H1 (cell line): Measurements from ENCODE around the gene PURB. TPM values are rescaled to one million over a fixed set of nuclear protein-coding genes. Genes with fewer than 3 reads are reported as not detected.

Source experiments
- ASH2L ChIP-seq: fragments of 200-600, 300-600 bp; sonication (generic); IDR thresholded peaks from one replicate; pipeline ENCODE4 v1.7.1; 2017; ENCODE audit warnings: low read length
- BRCA1 ChIP-seq: IDR thresholded peaks from 2 replicates; pipeline ENCODE4 v1.6.1; 2012; ENCODE audit warnings: low read depth, low read length, improper control_type of control experiment
- CBX8 ChIP-seq: fragments of 300-800, 300-1000 bp; sonication (generic); IDR thresholded peaks from 2 replicates; pipeline ENCODE4 v1.7.1; 2016; ENCODE audit warnings: low read depth, low read length, borderline replicate concordance
- CEBPB ChIP-seq: IDR thresholded peaks from 2 replicates; pipeline ENCODE4 v1.6.1; 2012; ENCODE audit warnings: low read depth, low read length
- CHD1 ChIP-seq: IDR thresholded peaks from 2 replicates; pipeline ENCODE4 v1.6.1; 2012; ENCODE audit warnings: low read depth, low read length, improper control_type of control experiment
- CHD7 ChIP-seq: fragments of 300-600 bp; sonication (generic); IDR thresholded peaks from 2 replicates; pipeline ENCODE4 v1.7.1; 2012; ENCODE audit warnings: low read length, moderate library complexity, mild to moderate bottlenecking, inconsistent platforms; ENCODE audit not compliant: insufficient replicate concordance
- EZH2 ChIP-seq: fragments of 200-600 bp; sonication (generic); IDR thresholded peaks from 2 replicates; pipeline ENCODE4 v1.7.1; 2012; ENCODE audit warnings: low read depth, mild to moderate bottlenecking, moderate library complexity, low read length, inconsistent platforms; ENCODE audit not compliant: severe bottlenecking
- FOSL1 ChIP-seq: IDR thresholded peaks from 2 replicates; pipeline ENCODE4 v1.6.1; 2011; ENCODE audit warnings: mild to moderate bottlenecking, low read depth, low read length, moderate library complexity; ENCODE audit not compliant: insufficient read depth
- GTF2F1 ChIP-seq: IDR thresholded peaks from 2 replicates; pipeline ENCODE4 v1.6.1; 2012; ENCODE audit warnings: low read depth, low read length, improper control_type of control experiment, borderline replicate concordance
- HDAC6 ChIP-seq: IDR thresholded peaks from one replicate; pipeline ENCODE4 v1.7.1; 2012; ENCODE audit warnings: low read depth, mild to moderate bottlenecking, inconsistent platforms, low read length, moderate library complexity
- KDM4A ChIP-seq: IDR thresholded peaks from one replicate; pipeline ENCODE4 v1.7.1; 2012; ENCODE audit warnings: low read depth, mild to moderate bottlenecking, moderate library complexity, low read length, inconsistent platforms; ENCODE audit not compliant: severe bottlenecking
- ZNF274 ChIP-seq: IDR thresholded peaks from 2 replicates; pipeline ENCODE4 v1.7.0; 2012; ENCODE audit warnings: low read length, borderline replicate concordance; ENCODE audit errors: extremely low read depth
- polyA plus RNA-seq, 7 experiments: library from polyadenylated mRNA; depleted of rRNA in 3 of 7; stranded (reverse) in 5 of 7; unstranded in 2 of 7; fragments of >200 nt in 5 of 7; fragments of 200-250 nt in 2 of 7; gene quantifications; 1 replicate in 5 of 7; 2 replicates in 1 of 7; 4 replicates in 1 of 7; pipeline versions ENCODE4 v1.2.1 to v1.2.3, GENCODE V29; 2011 to 2013; ENCODE audit warnings: missing spikeins in 2 of 7, mixed read lengths in 2 of 7
- total RNA-seq: library from RNA; stranded (reverse); fragmentation: NEBNext Ultra II Directional; extraction: Animal tissue kit (Norgen Biotek cat#: 25700); gene quantifications from 2 replicates; pipeline ENCODE4 v1.2.1, GENCODE V29; 2021

The PURB gene
- total and polyA plus RNA-seq, 2 of the 8 experiments (the other 6 are each of a cell fraction or from before 2014, with no cell fraction given) = 3.3 to 22.7 TPM

- TF ChIP-seq CHD7 = no peak
- no peak for TF ChIP-seq GTF2F1
- no peak for TF ChIP-seq BRCA1
- TF ChIP-seq CEBPB = no peak
- TF ChIP-seq ASH2L = no peak
- TF ChIP-seq CBX8 = no peak
- no peak for TF ChIP-seq FOSL1
- TF ChIP-seq HDAC6 = no peak
- no peak for TF ChIP-seq KDM4A
- TF ChIP-seq ZNF274 = no peak
- TF ChIP-seq CHD1 = no peak
- no peak for TF ChIP-seq EZH2
Observed at GRCh38 chr7:44881066-44881600, 4.2 kb downstream of the PURB start (continued).
